Activated CD4-positive, alpha-beta T cell treated with anti-CD3 and anti-CD28 coated beads, Interleukin-2, amount 50 U/mL, for 16 hours (primary cell): Measurements from ENCODE around the gene MFF.
"Not testable (repeated sequence)": the region's sequence is repeated elsewhere in the genome, so short reads cannot be mapped to it uniquely, and the experiment has no call there.

Experiments
- DNase-seq: peaks from one replicate; pipeline ENCODE4 v3.0.0-alpha.2; 2020

Gene MFF

DNA sequence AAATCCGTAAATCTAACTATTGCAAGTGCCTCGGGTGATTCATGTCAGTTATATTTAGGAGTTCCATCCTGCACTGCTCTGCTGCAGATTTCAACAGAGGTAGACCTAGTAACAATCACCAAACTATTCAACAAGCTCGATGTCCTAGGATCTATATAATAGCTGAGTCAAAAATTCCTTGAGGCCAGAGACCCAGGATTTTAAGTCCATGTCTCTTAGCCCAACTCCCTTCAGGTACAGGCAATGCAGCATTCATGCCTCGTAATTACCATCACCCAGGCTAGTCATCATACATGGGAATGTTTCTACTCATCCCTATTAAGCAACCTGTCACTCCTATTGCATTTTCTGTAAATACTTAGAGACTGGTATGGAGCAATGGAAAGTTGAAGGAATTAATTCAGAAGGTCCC lies 53.3 kb downstream of the MFF start:
- no peak for DNase-seq

- no peak for DNase-seq
These were observed 54.0 kb downstream of the MFF start, which contains the start of gene TM4SF20 for GRCh38 chr2:227379095-227379494. TSS of gene TM4SF20 (minus strand) at chr2:227379306. CDS start at chr2:227379268, 38 bp downstream.

GRCh38 chr2:227382241-227382835 lies 57.3 kb downstream of the MFF start:
- DNase-seq, result not testable (repeated sequence)

GRCh38 chr2:227383686-227384085 lies 58.6 kb downstream of the MFF start:
- DNase-seq, result no peak

DNA sequence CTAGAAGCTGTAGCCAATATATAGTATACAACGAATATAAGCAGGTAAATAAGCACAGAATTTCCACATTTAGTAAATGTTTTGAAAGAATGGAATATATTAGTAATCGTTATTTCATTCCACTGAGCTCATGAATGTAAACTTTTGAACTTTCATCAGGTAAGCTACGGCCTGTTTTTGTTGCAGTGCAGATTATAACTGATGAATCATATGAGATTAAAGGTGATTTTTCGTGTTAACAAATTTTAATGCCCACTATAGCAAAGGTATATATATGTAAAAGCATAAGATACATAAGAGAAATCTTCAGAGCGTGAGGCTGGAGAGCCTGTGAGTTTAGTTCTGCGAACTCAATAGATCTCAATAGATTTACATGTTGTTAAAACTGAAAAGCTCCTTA lies 61.6 kb downstream of the MFF start:
- no peak for DNase-seq

GRCh38 chr2:227387583-227387982 lies 62.5 kb downstream of the MFF start, which contains the start of gene SCYGR1:
TSS of gene SCYGR1 (minus strand) at chr2:227387949. CDS start at chr2:227387949, 0 bp downstream.
- not testable (repeated sequence) for DNase-seq

GRCh38 chr2:227388537-227389011 lies 63.5 kb downstream of the MFF start:
- no peak for DNase-seq

DNA sequence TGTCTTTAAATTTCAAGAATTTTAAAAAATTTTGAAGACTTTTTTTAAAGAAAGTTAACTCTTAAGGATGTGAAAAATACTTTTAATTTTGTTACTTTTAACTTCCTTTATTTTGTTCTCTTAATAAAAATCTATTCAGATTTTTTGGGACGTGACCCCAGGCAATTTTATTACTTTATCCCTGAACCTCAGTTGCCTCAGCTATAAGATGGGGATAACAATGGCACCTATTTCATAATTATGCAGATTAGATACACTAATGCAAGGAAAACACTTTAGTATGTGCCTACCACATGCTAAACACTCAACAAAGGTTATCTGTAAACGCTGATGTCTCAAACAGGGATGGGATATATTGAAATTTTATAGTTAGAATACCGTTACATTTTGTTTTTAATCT lies 64.2 kb downstream of the MFF start:
- DNase-seq, result no peak

GRCh38 chr2:227389661-227390060 lies 64.6 kb downstream of the MFF start:
- no peak for DNase-seq

GRCh38 chr2:227390468-227391256 lies 65.6 kb downstream of the MFF start:
- DNase-seq, result no peak

- DNase-seq, result no peak
These were observed 69.3 kb downstream of the MFF start for GRCh38 chr2:227394401-227394800.

DNA sequence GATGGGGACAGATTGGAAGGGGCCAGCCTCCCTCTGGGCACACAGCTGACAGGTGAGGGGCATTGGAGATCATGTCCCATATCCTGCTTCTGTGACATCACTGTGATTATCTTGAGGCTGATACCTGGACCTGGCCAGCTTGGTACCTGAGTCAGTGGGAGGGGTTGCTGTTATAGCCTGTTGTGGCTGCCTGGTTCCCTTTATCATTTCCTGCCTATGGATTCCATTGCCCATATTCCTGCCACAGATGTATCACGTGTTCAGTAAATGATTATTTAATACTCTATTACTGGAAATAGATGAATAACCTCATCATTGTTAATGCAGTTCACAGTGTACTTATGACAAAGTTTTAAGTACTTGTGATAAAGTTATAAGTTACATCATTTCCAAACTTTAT lies 70.5 kb downstream of the MFF start:
- DNase-seq, result no peak

DNA sequence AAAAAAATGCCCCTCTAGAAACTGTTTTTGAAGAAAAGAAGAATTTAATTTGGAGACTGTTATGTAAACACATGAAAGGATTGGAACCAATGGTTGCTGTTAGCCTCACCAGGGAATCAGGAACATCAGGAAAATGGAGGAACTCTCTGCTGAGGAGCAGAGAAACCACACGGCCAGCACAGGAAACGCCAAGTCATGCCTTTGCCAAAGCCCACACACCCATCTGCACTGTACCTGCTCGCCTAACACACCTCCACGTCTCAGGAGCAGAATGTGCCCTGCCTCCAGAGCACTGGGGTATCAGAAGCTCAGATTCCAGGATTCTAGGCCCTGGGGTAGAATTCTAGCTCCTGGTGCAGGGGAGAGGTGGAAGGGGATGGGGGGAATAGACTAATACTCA lies 72.5 kb downstream of the MFF start:
- DNase-seq, result no peak

GRCh38 chr2:227398684-227399670 lies 73.9 kb downstream of the MFF start:
- no peak for DNase-seq

- DNase-seq, result no peak
These were observed 76.5 kb downstream of the MFF start for GRCh38 chr2:227401550-227401949.

- no peak for DNase-seq
These were observed 77.3 kb downstream of the MFF start for GRCh38 chr2:227402321-227402720.

DNA sequence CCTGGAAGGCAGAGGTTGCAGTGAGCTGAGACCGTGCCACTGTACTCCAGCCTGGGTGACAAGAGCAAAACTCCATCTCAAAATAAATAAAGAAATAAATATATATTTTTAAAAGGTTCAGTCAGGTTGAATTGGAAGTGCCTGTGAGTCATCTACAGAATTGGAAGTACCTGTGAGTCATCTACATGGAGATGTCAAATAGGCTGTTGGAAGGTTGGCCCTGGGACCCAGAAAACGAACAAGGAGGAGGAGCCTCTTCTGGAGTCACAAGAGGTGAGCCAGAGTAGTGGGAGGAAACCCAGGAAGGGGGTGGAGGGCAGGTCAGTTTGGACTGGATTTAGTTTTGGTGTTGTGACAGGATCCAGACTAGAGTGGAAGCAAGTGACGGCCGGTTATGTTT lies 77.9 kb downstream of the MFF start:
- DNase-seq, result peak; percentile 11

DNA sequence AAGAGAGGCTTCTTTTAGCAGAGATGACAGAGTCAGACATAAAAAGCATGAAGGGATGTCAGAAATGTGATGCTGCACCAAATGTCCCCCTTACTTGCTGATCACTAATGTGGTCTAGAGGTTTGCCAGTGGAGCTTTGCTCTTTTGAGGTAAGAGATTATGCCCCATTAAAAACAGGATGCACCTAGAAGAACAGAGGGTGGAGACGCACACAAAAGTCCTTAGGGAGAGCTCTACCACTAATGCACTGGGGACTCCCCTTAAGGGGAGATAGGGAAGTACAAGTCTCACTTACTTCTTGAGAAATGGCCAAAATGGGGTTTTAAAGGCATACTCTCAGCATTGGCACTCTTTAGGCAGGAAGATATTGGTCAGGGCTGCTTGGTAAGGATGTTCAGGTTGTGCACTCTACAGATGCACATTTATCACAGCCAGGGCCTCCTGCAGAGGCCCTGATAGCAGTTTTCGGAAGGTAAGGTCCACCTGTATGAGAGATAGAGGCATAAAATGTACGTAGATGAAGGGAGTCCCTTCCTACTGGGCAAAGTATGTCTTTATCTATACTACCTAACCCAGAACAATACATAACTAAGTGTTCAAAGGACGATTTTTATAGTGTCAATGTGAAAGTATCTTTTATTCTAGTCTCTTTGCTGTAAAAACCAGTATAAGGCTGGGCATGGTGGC lies 79.7 kb downstream of the MFF start:
- no peak for DNase-seq

GRCh38 chr2:227406177-227407031 lies 81.4 kb downstream of the MFF start:
- DNase-seq, result peak; percentile 29
